Osteocyte (in vitro differentiated cells): ENCODE data around the gene SIPA1L3. TPM values are rescaled to one million over a fixed set of nuclear protein-coding genes. Genes with fewer than 3 reads are reported as not detected.
"Not testable (repeated sequence)": the region's sequence is repeated elsewhere in the genome, so short reads cannot be mapped to it uniquely, and the experiment has no call there.

Experiments
- DNase-seq: peaks from one replicate; pipeline ENCODE4 v3.0.0; 2021; ENCODE audit warnings: mixed read lengths; ENCODE audit not compliant: unreplicated experiment; ENCODE audit errors: extremely low spot score
- H3K27ac Mint-ChIP-seq: one replicate; pipeline ENCODE4 v1.8.0; 2021; ENCODE audit warnings: mild to moderate bottlenecking, mixed read lengths; ENCODE audit not compliant: unreplicated experiment
- H3K27me3 Mint-ChIP-seq: one replicate; pipeline ENCODE4 v1.8.0; 2021; ENCODE audit warnings: mixed read lengths; ENCODE audit not compliant: unreplicated experiment
- H3K36me3 Mint-ChIP-seq: one replicate; pipeline ENCODE4 v1.8.0; 2021; ENCODE audit warnings: mixed read lengths; ENCODE audit not compliant: unreplicated experiment
- H3K4me1 Mint-ChIP-seq: one replicate; pipeline ENCODE4 v1.8.0; 2021; ENCODE audit warnings: mixed read lengths; ENCODE audit not compliant: unreplicated experiment
- H3K4me3 Mint-ChIP-seq: one replicate; pipeline ENCODE4 v1.8.0; 2021; ENCODE audit warnings: mild to moderate bottlenecking, moderate library complexity, mixed read lengths; ENCODE audit not compliant: unreplicated experiment
- H3K9me3 Mint-ChIP-seq: one replicate; pipeline ENCODE4 v1.8.0; 2021; ENCODE audit warnings: mixed read lengths; ENCODE audit not compliant: unreplicated experiment
- total RNA-seq: library from RNA; stranded (reverse); gene quantifications from 2 replicates; pipeline ENCODE4 v1.2.1, GENCODE V29; 2021
- TF ChIP-seq, protein P1 (sequence below): fragments of 200-600 bp; sonication (generic); IDR thresholded peaks from 2 replicates; pipeline ENCODE4 v1.5.0; 2021; ENCODE audit warnings: antibody characterized with exemption, mild to moderate bottlenecking, moderate library complexity

SIPA1L3 gene
- total RNA-seq, 1 donor from 2014 or later: 27.1 TPM

- Mint-ChIP-seq H3K27ac (no peak overlapping the region), H3K9me3 (no peaks in the 10 kb centered on the region), H3K27me3 (peaks cover 5% of the 10 kb centered on the region), H3K4me3 (peak overlapping the region; percentile 40), H3K4me1 (peaks cover 27% of the 10 kb centered on the region), H3K36me3 (no peaks in the 10 kb centered on the region)
- DNase-seq: no peak
- TF ChIP-seq, protein P1, sequence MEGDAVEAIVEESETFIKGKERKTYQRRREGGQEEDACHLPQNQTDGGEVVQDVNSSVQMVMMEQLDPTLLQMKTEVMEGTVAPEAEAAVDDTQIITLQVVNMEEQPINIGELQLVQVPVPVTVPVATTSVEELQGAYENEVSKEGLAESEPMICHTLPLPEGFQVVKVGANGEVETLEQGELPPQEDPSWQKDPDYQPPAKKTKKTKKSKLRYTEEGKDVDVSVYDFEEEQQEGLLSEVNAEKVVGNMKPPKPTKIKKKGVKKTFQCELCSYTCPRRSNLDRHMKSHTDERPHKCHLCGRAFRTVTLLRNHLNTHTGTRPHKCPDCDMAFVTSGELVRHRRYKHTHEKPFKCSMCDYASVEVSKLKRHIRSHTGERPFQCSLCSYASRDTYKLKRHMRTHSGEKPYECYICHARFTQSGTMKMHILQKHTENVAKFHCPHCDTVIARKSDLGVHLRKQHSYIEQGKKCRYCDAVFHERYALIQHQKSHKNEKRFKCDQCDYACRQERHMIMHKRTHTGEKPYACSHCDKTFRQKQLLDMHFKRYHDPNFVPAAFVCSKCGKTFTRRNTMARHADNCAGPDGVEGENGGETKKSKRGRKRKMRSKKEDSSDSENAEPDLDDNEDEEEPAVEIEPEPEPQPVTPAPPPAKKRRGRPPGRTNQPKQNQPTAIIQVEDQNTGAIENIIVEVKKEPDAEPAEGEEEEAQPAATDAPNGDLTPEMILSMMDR: no peak
Measured at GRCh38 chr19:38227287-38228004, 320.4 kb downstream of the SIPA1L3 start.

DNA sequence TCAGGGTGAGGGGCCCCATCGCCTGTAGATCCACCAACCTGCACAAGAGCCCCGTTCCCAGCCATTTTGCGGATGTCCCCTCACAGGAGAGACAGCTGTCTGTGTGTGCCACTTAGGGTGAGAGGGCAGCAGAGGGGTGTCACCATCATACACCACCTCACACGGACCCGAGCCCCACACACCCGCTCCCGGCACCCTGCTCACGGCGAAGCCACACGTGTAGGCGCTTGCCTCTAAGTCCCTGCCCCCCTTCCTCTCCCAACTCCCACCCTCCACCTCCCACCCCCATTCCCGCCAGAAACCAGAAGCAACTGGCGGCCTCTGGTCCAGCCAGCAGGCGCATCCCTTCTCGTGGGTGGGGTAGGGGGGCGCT lies 321.0 kb downstream of the SIPA1L3 start:
- DNase-seq: no peak
- Mint-ChIP-seq H3K36me3 (no peaks in the 10 kb centered on the region), H3K27ac (no peak overlapping the region), H3K4me3 (peak overlapping the region; percentile 40), H3K27me3 (peaks cover 5% of the 10 kb centered on the region), H3K4me1 (peaks cover 27% of the 10 kb centered on the region), H3K9me3 (no peaks in the 10 kb centered on the region)
- TF ChIP-seq, protein P1: no peak

DNA sequence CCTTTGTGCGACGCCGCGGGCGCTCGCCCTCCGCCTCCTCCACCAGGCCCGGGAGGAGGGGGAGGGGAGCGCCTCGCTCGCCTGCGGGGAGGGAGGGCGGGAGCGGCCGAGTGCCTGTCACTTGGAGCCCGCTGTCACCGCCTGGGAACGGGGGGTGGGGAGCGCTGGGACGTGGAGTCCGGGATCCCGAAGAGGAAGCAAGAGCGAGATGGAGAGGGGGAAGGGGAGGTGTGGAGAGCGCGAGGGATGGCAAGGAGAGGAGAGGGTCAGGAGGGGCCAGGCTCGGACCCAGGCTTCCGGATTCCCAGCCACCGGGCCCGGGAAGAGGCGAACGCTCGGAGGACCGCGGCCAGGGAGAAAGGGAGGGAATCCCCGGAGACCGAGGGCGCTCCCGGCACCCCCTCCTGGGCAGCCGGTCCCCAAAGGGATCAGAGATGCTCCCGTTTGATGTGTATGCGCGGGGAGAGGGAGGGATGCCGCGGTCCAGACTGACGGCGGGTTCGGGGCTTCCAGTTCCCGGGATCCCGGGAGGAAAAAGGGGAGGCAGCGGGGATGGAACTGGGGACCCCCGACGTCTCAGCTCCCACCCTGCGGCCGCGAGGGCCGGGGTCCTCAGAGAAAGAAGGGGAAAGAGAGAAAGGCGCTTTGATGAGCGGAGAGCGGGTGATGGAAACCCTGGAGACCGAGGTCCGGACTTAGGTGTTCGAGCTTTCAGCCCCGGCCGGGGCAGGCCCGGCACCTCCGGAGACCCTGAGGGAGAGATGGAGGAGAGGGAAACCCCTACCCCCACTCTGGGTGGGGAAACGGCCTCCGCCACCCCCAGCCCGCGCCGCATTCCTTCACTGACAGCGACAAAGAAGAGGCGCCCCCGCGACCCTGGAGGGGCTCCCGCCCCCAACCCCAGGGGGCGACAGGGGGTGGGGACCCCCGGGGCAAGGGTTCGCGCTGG lies 321.8 kb downstream of the SIPA1L3 start:
- no peak overlapping the region for H3K27ac Mint-ChIP-seq
- H3K9me3 Mint-ChIP-seq: no peaks in the 10 kb centered on the region
- H3K4me3 Mint-ChIP-seq: peak overlapping the region; percentile 72
- DNase-seq: no peak
- H3K36me3 Mint-ChIP-seq: no peaks in the 10 kb centered on the region
- H3K4me1 Mint-ChIP-seq: peaks cover 21% of the 10 kb centered on the region
- TF ChIP-seq, protein P1: no peak
- H3K27me3 Mint-ChIP-seq: peaks cover 5% of the 10 kb centered on the region

- Mint-ChIP-seq H3K27me3 (peaks cover 5% of the 10 kb centered on the region), H3K27ac (no peak overlapping the region), H3K36me3 (no peaks in the 10 kb centered on the region), H3K9me3 (no peaks in the 10 kb centered on the region), H3K4me3 (peak overlapping the region; percentile 52), H3K4me1 (peaks cover 14% of the 10 kb centered on the region)
- TF ChIP-seq, protein P1: no peak
- no peak for DNase-seq
Measured at GRCh38 chr19:38229585-38230073, 322.6 kb downstream of the SIPA1L3 start.

DNA sequence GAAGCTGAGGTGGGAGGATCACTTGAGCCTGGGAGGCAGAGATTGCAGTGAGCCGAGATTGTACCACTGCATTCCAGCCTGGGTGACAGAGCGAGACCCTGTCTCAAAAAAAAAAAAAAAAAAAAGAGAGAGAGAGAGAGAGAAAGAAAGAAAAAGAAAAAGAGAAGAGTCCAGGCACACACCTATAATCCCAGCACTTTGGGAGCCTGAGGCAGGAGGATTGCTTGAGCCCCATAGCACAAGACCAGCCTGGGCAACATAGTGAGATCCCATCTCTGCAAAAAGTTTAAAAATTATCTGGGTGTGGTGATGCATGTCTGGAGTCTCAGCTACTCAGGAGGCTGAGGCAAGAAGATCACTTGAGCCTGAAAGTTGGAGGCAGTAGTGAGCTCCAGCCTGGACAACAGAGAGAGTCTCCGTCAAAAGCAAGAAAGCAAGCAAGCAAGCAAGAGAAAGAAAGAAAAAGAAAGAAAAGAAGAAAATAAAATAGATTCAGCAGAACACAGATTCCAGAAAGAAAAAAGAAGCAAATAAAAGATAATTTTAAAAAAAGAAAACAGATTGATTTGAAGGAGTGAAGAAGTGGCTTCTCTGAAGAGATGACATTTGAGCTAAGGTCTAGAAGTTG lies 323.6 kb downstream of the SIPA1L3 start:
- not testable (repeated sequence) for H3K9me3 Mint-ChIP-seq, H3K4me3 Mint-ChIP-seq, H3K27ac Mint-ChIP-seq, H3K36me3 Mint-ChIP-seq, H3K27me3 Mint-ChIP-seq, DNase-seq
- H3K4me1 Mint-ChIP-seq: peaks cover 14% of the 10 kb centered on the region
